CD4-positive, alpha-beta T cell treated with Interleukin-21 for 1 hour (primary cell): Measurements from ENCODE around the gene SV2B.

Experiments
- DNase-seq: peaks from one replicate; pipeline ENCODE4 v3.0.0-alpha.2; 2020

The SV2B gene

DNA sequence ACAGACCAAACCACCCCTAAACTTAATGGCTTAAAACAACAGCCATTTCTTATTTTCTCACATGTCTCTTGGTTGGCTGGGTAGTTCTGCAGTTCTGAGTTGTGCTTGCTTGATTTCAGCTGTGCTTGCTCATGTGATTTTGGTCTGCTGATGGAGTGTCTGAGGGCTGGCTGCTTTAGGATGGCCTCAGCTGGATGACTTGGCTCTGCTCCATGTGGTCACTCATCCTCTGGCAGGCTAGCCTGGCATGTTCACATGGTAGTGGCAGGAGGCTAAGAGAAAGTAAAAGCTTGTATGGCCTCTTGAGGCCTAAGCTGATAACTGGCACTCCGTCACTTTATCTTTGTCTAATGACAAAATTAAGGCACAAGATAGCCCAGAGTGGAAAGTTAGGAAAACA lies 4.1 kb downstream of the SV2B start:
- no peak for DNase-seq

DNA sequence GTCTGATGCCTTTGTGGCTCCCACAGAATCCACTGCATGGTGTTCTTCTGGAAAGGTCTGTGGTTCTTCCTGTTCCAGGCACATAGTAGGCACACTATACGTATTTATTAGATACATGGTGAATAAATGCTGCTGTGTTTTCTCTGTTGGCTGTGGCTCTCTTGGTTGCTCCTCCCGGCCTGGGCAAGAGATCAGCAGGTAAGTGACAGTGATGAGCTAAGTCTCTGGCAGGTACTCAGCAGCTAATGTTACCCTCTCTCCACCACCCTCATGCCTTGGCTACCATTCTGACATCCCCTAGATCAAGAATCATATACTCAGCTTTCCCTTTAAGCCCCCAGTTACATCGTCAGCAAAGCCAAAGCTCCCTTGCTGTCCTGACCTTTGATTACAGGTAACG lies 8.4 kb downstream of the SV2B start:
- DNase-seq: no peak

DNA sequence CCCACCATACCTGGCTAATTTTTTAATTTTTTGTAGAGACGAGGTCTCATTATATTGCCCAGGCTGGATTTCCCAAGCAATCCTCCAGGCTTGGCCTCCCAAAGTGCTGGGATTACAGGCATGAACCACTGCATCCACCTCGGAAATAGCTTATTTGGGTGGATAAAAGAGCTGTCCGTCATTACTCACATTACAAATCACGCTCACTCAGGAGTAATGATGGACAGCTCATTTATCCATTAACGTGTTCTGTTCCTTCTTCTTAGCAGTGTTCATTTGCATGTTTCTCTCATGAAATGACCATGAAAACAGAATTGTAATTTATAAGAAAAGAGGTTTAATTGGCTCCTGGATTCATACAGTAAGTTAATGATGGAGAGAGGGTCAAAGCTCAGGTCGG lies 9.8 kb downstream of the SV2B start:
- DNase-seq: no peak

GRCh38 chr15:91110407-91110806 lies 10.3 kb downstream of the SV2B start:
- no peak for DNase-seq

DNA sequence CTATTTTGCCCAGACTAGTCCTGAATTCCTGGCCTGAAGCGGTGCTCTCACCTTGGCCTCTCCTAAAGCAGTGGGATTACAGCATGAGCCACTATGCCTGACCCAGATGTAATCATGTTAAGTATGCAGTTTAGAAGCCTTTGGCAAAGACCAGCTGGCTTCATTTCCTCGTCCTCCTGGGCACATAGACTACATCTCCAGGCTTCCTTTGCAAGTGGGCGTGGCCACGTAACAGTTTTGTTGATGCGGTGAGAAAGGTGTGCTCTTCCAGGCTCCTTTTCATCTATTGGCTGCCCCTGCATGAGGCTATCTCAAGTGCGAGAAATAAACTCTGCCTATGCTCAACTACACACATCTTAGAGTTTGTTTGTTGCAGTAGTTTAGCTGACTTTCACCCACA lies 13.0 kb downstream of the SV2B start:
- DNase-seq: no peak

DNA sequence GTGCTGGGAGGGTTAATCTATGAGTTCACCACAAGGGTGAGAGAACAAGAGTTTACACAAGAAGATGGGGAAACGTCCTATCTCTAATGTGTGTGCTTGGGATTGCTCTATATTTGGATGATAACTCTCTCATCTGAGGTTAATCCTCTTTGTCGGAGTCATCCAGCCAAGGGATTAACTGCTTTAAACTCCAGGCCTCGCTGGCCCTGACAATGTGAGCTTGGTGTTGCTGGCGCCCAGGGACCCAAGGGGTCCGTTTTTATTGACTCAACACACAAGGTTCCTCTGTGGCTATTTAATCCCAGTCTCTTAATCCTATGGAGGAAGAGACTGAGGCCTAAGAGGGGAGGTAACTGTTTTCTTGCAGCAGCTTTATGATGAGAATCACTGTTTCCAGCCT lies 14.2 kb downstream of the SV2B start:
- no peak for DNase-seq

DNA sequence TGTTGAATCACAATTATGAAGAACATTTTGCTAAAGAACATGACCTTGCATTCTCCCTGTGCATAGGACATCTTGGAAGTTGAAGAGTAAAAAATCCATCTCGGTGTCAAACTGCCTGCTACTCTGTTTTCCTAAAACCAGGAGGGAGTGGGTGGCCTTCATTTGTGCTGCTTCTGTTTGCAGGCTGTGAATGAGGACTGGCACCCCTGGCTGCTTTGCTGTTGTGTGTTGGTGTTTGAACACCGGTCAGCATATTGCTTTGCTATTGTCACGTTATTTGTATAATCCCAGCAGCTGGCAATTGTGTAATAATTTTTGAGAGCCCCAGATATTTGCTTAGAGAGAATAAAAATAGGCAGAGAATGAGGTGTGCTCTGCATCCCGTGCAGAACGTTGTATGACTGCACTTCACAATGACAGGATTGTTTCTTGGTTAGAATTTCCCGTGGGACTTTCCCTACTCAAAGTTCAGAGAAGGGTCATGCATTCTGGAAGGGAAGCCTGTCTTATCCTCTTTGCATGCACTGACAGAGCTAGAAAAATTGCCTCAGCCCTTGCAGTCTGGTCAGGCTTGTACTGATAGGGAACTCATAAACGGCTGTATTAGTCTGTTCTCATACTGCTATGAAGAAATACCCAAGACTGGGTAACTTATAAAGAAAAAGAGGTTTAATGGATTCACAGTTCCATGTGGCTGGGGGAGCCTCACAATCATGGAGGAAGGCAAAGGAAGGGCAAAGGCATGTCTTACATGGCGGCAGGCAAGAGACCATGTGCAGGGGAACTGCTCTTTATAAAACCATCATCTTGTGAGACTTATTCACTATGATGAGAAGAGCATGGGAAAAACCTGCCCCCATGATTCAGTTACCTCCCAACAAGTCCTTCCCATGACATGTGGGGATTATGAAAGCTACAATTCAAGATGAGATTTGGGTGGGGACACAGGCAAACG lies 16.3 kb downstream of the SV2B start:
- no peak for DNase-seq

- DNase-seq: no peak
These were observed 17.3 kb downstream of the SV2B start for GRCh38 chr15:91117375-91117774.

GRCh38 chr15:91118817-91119590 lies 18.9 kb downstream of the SV2B start:
- no peak for DNase-seq

GRCh38 chr15:91122296-91122695 lies 22.2 kb downstream of the SV2B start:
- DNase-seq: no peak

GRCh38 chr15:91124132-91124531 lies 24.1 kb downstream of the SV2B start:
- DNase-seq: no peak

- DNase-seq: no peak
These were observed 25.1 kb downstream of the SV2B start for GRCh38 chr15:91125162-91125561.

GRCh38 chr15:91126080-91126479 lies 26.0 kb downstream of the SV2B start:
- no peak for DNase-seq

DNA sequence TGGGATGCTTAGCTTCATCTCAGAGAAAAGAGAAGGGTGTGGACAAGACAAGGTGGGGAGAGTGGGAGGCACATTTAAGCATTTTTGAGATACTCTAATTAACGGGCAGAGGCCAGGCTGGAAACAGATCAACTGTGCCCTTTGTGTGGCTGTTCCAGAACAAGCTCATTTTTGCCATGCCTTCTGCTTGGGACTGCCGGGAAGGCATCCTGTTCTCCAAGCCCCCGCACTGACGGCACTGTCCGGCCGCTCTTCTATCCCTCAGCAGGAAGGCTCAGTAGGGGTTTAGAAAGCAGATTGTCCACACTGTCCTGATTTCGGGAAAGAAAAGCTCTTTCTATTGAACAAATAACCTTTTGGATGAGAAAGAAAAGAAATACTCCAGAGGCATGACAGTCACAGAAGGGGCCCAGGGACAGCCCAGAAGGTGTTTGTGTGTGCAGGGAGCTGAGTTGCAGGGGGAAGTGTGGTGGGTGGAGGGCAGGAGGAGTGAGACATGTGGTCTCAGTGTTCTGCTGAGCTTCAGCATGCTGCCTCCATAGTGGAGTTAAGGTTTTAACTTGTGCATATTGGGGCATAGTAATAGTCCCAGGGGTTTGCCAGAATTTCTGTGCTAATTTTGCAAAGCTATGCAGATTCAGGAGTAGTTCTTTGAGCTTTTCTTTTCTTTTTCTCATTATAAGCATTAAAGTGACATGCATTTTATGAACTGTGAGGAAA lies 27.3 kb downstream of the SV2B start:
- no peak for DNase-seq

GRCh38 chr15:91128016-91128415 lies 28.0 kb downstream of the SV2B start:
- DNase-seq: no peak

- no peak for DNase-seq
These were observed 29.4 kb downstream of the SV2B start for GRCh38 chr15:91129436-91129835.

DNA sequence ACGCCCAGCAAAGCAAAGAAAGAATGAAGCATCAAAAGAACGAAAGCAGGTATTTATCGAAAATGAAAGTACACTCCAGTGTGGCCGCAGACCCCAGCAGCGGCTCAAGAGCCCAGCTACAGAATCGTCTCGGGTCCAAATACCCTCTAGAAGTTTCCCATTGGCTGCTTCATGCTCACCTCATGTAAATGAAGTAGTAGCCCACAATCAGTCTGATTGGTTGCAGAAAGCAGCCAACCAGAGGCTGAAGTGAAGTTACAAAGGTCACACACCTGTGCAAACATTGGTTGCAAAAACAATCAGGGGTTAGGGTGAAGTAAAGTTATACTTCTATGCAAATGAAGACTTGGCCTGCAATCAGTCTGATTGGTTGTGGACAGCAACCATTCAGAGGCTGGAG lies 32.0 kb downstream of the SV2B start:
- no peak for DNase-seq

DNA sequence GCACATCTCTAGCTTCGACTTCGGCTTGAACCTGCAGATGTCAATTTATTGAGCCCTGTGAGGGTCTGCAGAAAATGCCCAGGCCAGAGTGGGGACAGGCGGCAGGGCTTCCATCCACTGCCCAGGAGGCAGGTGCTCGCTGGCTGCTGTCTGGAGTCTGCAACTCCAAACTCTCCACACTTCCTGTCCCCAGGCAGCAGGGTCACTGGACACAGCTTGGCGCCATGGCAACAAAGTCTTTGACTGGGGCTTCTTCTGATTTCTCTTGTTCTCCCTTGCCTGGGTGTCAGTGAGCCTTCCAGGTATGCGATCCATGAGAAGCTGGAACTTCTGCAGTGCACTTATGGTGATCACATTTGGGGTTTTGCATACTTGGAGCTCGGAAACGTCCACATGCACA lies 33.5 kb downstream of the SV2B start:
- no peak for DNase-seq

DNA sequence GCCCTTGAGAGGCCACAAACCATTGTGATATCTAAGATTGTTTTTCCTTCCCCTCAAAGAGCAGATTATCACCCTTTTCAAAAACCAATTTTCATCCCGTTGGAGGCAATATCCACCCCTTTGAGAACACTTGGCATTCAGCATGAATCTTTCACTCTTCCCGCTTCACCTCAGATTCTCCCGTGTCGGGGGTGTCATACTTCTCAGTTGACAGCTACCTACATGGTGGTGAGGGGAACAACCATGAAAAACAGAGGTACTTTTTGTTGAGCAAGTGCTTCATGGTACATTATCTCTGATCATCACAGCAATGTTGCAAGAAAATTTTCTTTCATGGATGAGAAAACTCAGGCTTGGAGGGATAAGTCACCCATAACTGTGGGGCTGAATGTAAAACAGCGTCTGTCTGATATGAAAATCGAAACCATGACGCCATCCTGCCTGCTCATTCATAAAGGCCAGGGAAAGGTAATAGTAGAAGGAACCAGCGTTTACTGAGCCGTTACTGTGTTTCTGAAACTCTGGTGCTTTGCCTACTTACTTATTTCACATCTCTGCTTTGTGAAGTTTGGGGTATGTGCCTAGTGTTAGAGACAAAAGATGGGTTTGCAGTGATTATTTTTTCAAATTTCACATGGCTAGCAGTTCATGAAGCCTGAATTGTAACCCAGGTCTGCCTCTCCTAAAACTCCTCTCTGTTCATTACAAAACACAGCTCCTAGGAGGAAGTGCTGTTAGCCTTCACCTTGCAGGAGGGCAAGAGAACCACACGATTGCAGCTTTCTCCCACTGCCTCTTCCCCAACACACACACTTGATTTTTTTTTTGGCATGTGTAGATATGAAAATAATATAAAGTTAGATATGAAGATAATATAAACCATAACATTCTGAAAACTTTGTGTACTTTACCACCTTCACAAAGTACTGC lies 35.4 kb downstream of the SV2B start:
- no peak for DNase-seq

- no peak for DNase-seq
These were observed 36.4 kb downstream of the SV2B start for GRCh38 chr15:91136386-91136923.

GRCh38 chr15:91140601-91141000 lies 40.5 kb downstream of the SV2B start:
- DNase-seq: no peak

- no peak for DNase-seq
These were observed 41.0 kb downstream of the SV2B start for GRCh38 chr15:91141097-91141496.
